GM19240 (cell line): Measurements from ENCODE around the gene NCBP3.
A peak's percentile ranks its signal among the peaks of the same experiment; 100 is the strongest.
"Not testable (repeated sequence)": the region's sequence is repeated elsewhere in the genome, so short reads cannot be mapped to it uniquely, and the experiment has no call there.

Source experiments
- DNase-seq: peaks from one replicate; pipeline ENCODE4 v3.0.0; 2011; ENCODE audit warnings: low spot score; ENCODE audit not compliant: insufficient read length

Gene NCBP3

GRCh38 chr17:3794557-3795389 is 51.3 kb downstream of the NCBP3 start:
- no peak for DNase-seq

GRCh38 chr17:3794152-3794551 is 51.9 kb downstream of the NCBP3 start:
- not testable (repeated sequence) for DNase-seq

GRCh38 chr17:3793258-3793657 is 52.8 kb downstream of the NCBP3 start:
- DNase-seq: not testable (repeated sequence)

- no peak for DNase-seq
Measured at GRCh38 chr17:3792481-3792880, 53.6 kb downstream of the NCBP3 start.

GRCh38 chr17:3788200-3788599 is 57.8 kb downstream of the NCBP3 start:
- no peak for DNase-seq

GRCh38 chr17:3785323-3785722 is 60.7 kb downstream of the NCBP3 start:
- DNase-seq: not testable (repeated sequence)

GRCh38 chr17:3782751-3783150 is 63.3 kb downstream of the NCBP3 start:
- DNase-seq: no peak

GRCh38 chr17:3780986-3781385 is 65.1 kb downstream of the NCBP3 start:
- DNase-seq: no peak

- no peak for DNase-seq
Measured at GRCh38 chr17:3777366-3778120, 68.5 kb downstream of the NCBP3 start.

- no peak for DNase-seq
Measured at GRCh38 chr17:3773966-3774365, 72.1 kb downstream of the NCBP3 start.

- no peak for DNase-seq
Measured at GRCh38 chr17:3773511-3773910, 72.5 kb downstream of the NCBP3 start.

GRCh38 chr17:3772764-3773163 is 73.3 kb downstream of the NCBP3 start:
- DNase-seq: no peak

GRCh38 chr17:3771140-3771539 is 74.9 kb downstream of the NCBP3 start:
- DNase-seq: no peak

- peak; percentile 14 for DNase-seq
Measured at GRCh38 chr17:3770466-3770865, 75.6 kb downstream of the NCBP3 start.

- no peak for DNase-seq
Measured at GRCh38 chr17:3768769-3769168, 77.3 kb downstream of the NCBP3 start.

- no peak for DNase-seq
Measured at GRCh38 chr17:3768341-3768740, 77.7 kb downstream of the NCBP3 start.

GRCh38 chr17:3766779-3767178 is 79.3 kb downstream of the NCBP3 start:
- DNase-seq: no peak

GRCh38 chr17:3765981-3766380 is 80.1 kb downstream of the NCBP3 start:
- DNase-seq: no peak

- DNase-seq: no peak
Measured at GRCh38 chr17:3763777-3764170, 82.3 kb downstream of the NCBP3 start.

- peak; percentile 60 for DNase-seq
Measured at GRCh38 chr17:3762922-3763776, 82.9 kb downstream of the NCBP3 start.

GRCh38 chr17:3761918-3762380 is 84.1 kb downstream of the NCBP3 start:
- DNase-seq: no peak
